Measurements from ENCODE around the gene NDFIP1. TPM values are rescaled to one million over a fixed set of nuclear protein-coding genes. Genes with fewer than 3 reads are reported as not detected.

NDFIP1 gene
- total RNA-seq, 1 experiment from 2014 or later: 26.6 TPM

GRCh38 chr5:142107736-142108431 lies 695 bp upstream of the NDFIP1 start:
- H2BK120ac ChIP-seq (ENCODE audit: low read depth, low read length, poor library complexity, severe bottlenecking): no peak overlapping the region
- H3T11ph ChIP-seq (ENCODE audit: low read length): no peak overlapping the region
- peak overlapping the region; percentile 49 for H3K9ac ChIP-seq (ENCODE audit: extremely low read depth, insufficient read length, low read length)
- H3K36me3 Mint-ChIP-seq (ENCODE audit: insufficient read depth in 1 of 3, low read depth in 3 of 3): peaks cover 4 to 8% (median 5%) of the 10 kb centered on the region in 3 experiments; a peak in 5 of 7 replicates
- no peak for TF ChIP-seq CTCF (conservative IDR thresholded peaks at IDR 0.05)
- peaks cover 0 to 2% of the 10 kb centered on the region in 2 experiments; a peak in 1 of 5 replicates for H3K9me3 Mint-ChIP-seq
- H3K14ac ChIP-seq (ENCODE audit: insufficient read depth, low read length): peak overlapping the region; percentile 68
- peak overlapping the region; percentile 79 to 92 for H3K4me3 Mint-ChIP-seq
- no peaks in the 10 kb centered on the region for H3K27me3 ChIP-seq (ENCODE audit: insufficient read depth, low read length)
- no peak overlapping the region for H2BK20ac ChIP-seq (ENCODE audit: low read depth, low read length, poor library complexity, severe bottlenecking)
- no peak overlapping the region for H3K23ac ChIP-seq (ENCODE audit: insufficient read length, low read depth, low read length)
- peak overlapping the region; percentile 20 for H4K5ac ChIP-seq (ENCODE audit: insufficient read length, low read depth, low read length)
- H3K4me2 ChIP-seq (ENCODE audit: insufficient read depth, insufficient read length, low read length): peak overlapping the region; percentile 36
- H3K18ac ChIP-seq (ENCODE audit: insufficient read length, low read depth, low read length): peak overlapping the region; percentile 11
- no CpG with 5 or more reads among the region's 11 CpGs for whole genome bisulfite sequencing (ENCODE audit: extremely low coverage, insufficient read length, low lambda C conversion rate)
- H2AK5ac ChIP-seq (ENCODE audit: insufficient read length, low read length): no peak overlapping the region
- H2BK15ac ChIP-seq (ENCODE audit: low read depth, low read length): no peak overlapping the region
- H4K20me1 ChIP-seq (ENCODE audit: control insufficient read depth, insufficient read depth, insufficient read length): no peaks in the 10 kb centered on the region
- H3K4ac ChIP-seq (ENCODE audit: low read depth, low read length): no peak overlapping the region
- no peak overlapping the region for H2BK5ac ChIP-seq (ENCODE audit: insufficient read length, low read length)
- no peak overlapping the region for H4K8ac ChIP-seq (replicated peaks; ENCODE audit: insufficient read length, low read depth, low read length)
- peaks cover 19% of the 10 kb centered on the region in 2 experiments for H3K4me1 Mint-ChIP-seq
- peaks cover 10% of the 10 kb centered on the region for H3K23me2 ChIP-seq (ENCODE audit: insufficient read length, low read depth, low read length, poor library complexity, severe bottlenecking)
- peak overlapping the region; percentile 18 for H2AFZ ChIP-seq (ENCODE audit: low read length)
- H3K27me3 Mint-ChIP-seq (ENCODE audit: low read depth): peaks cover 25% of the 10 kb centered on the region
- H3K79me1 ChIP-seq (ENCODE audit: insufficient read depth, low read depth, low read length, poor library complexity, severe bottlenecking): no peaks in the 10 kb centered on the region
- H2BK12ac ChIP-seq (ENCODE audit: insufficient read length, low read depth, low read length): no peak overlapping the region
- no peaks in the 10 kb centered on the region; the same call in 1 of the 2 replicates for H3K4me1 ChIP-seq (ENCODE audit: insufficient read depth, low read length)
- H3K27ac Mint-ChIP-seq: peak overlapping the region in 2 of 3 experiments; percentile 47 to 83; a peak in 2 of 7 replicates
- no peak for DNase-seq
- no peak overlapping the region for H3K56ac ChIP-seq (ENCODE audit: insufficient read length, low read depth, low read length)
- no peaks in the 10 kb centered on the region for H3K9me3 ChIP-seq (ENCODE audit: control insufficient read depth, low read depth, low read length)
- H3K79me2 ChIP-seq (ENCODE audit: insufficient read depth, low read length): peaks cover 8% of the 10 kb centered on the region; the same call in 1 of the 2 replicates
- no peak overlapping the region for H4K91ac ChIP-seq (ENCODE audit: insufficient read length, low read depth, low read length)
- no peak overlapping the region for H3K27ac ChIP-seq (ENCODE audit: insufficient read length, low read depth, low read length)

All from H9 (cell line).